ENCODE measurements around the gene FGF18. TPM values are rescaled to one million over a fixed set of nuclear protein-coding genes. Genes with fewer than 3 reads are reported as not detected.

FGF18 gene
- total and polyA plus RNA-seq, 2 experiments from 2014 or later = 0.09 TPM; not detected in 1

DNA sequence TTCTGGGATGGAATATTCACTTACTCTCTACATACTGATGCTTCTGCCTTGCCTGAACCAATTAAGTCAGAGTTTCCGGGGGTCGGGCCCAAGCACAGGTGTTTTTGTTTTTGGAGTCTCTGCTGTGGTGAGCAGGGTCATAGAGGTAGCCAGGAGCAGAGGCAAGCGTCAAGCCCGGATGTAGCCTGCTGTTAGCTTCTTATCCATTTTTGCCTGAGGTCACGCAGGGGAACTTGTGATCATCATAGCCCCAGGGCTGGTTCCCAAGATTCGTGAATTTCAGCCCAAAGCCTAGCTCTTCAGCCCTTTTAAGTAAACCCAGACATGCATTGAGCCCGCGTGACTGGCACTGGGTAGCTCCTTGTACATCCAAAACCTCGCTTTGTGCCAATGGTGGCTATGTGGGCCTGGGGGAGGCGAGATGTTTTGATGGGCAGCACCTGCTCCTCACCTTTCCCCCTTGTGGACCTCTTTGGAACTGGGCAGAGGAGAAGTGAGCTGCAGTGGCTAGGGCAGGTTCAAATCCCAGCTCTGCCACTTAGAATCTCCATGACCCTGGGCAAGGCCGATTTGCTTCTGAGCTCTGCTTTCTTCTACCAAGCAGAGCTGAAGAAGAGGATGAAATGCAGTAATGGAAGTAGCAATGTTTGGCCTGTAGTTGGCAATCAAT, 33.7 kb downstream of the FGF18 start:
- Histone ChIP-seq H3K9me2 (ENCODE audit: insufficient read depth) (no peaks in the 10 kb centered on the region), H4K20me1 (ENCODE audit: insufficient read depth) (no peaks in the 10 kb centered on the region), H3K36me3 (ENCODE audit: low read depth) (no peaks in the 10 kb centered on the region), H3K27me3 (replicated peaks; ENCODE audit: insufficient read depth) (no peaks in the 10 kb centered on the region), H2AFZ (no peak overlapping the region), H3F3A (ENCODE audit: insufficient read depth) (0 out of 2 replicates have a peak, but pooled peaks cover 5% of the 10 kb centered on the region), H3K4me3 (no peak overlapping the region), H3K27ac (no peak overlapping the region), H3K79me2 (ENCODE audit: insufficient read depth) (no peaks in the 10 kb centered on the region), H3K9ac (no peak overlapping the region), H3K4me1 (ENCODE audit: insufficient read depth) (peaks cover 6% of the 10 kb centered on the region; the same call in 1 of the 2 replicates), H3K9me3 (ENCODE audit: low read depth) (no peaks in the 10 kb centered on the region), H3K4me2 (ENCODE audit: unreplicated experiment) (no peak overlapping the region)
- TF ChIP-seq EZH2 (IDR thresholded peaks at IDR 0.05; ENCODE audit: insufficient read depth, poor library complexity, severe bottlenecking) = no peak
- no peak for TF ChIP-seq EZH2phosphoT487 (IDR thresholded peaks at IDR 0.05; ENCODE audit: insufficient read depth, low read depth)
- no peak for DNase-seq
- in situ Hi-C loops (cut with MboI) = no loop called here
- 84 to 86% methylated on average over 11 of the region's 11 CpGs for WGBS, 2 experiments (ENCODE audit: low coverage in 1 of 2, low lambda C conversion rate in 2 of 2, missing lambda C conversion rate in 2 of 2)

DNA sequence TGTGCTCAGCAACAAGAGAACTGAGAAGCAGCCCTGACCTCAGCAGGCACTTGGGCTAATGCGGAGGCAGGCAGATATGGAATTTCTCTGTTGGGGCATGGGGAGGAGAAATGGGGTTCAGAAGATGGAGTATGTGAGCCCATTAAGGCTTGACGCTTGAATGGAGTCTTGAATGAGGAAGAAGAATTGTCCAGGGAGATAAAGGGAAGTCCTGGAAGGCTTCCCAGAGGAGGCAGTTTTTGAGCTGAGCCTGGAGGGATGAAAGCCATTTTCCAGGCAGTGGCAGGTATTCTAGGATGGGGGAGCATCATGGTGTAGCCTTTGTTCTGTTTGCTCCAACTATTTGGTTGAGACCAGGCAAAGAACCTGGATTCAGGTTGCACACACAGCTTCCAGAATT, 34.5 kb downstream of the FGF18 start:
- Histone ChIP-seq H3K9me3 (ENCODE audit: low read depth) (no peaks in the 10 kb centered on the region), H3K36me3 (ENCODE audit: low read depth) (no peaks in the 10 kb centered on the region), H3K27me3 (replicated peaks; ENCODE audit: insufficient read depth) (no peaks in the 10 kb centered on the region), H4K20me1 (ENCODE audit: insufficient read depth) (no peaks in the 10 kb centered on the region), H3K4me3 (no peak overlapping the region), H3F3A (ENCODE audit: insufficient read depth) (0 out of 2 replicates have a peak, but pooled peaks cover 5% of the 10 kb centered on the region), H3K4me1 (ENCODE audit: insufficient read depth) (peaks cover 6% of the 10 kb centered on the region; the same call in 1 of the 2 replicates), H2AFZ (no peak overlapping the region), H3K79me2 (ENCODE audit: insufficient read depth) (no peaks in the 10 kb centered on the region), H3K9ac (no peak overlapping the region), H3K4me2 (ENCODE audit: unreplicated experiment) (no peak overlapping the region), H3K27ac (no peak overlapping the region), H3K9me2 (ENCODE audit: insufficient read depth) (no peaks in the 10 kb centered on the region)
- WGBS, 2 experiments (ENCODE audit: low coverage in 1 of 2, low lambda C conversion rate in 2 of 2, missing lambda C conversion rate in 2 of 2) = 95 to 100% methylated on average over 2 of the region's 2 CpGs
- no peak for DNase-seq
- TF ChIP-seq EZH2phosphoT487 (IDR thresholded peaks at IDR 0.05; ENCODE audit: insufficient read depth, low read depth) (no peak), EZH2 (IDR thresholded peaks at IDR 0.05; ENCODE audit: insufficient read depth, poor library complexity, severe bottlenecking) (no peak)
- in situ Hi-C loops (cut with MboI) = no loop called here

DNA sequence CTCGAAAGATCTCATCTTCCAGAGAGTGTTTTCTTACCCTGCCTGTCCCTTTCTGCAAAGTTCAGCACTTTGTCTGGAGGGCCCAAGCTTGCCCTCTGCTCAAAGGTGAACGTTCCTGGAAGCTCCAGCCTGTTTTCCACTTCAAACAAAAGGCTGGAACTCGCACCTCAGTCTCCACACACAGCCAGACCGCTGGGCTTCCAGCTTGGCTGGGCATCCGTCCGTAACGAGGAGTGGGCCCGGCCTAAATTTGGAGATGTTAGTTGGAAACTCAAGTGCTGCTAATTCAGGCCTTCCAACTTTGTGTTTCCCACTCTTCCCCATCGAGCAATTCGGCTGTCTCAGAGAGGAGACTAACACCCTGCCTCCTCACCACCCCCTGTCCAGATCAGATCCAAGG, 35.1 kb downstream of the FGF18 start:
- no peak overlapping the region for H3K4me2 ChIP-seq (ENCODE audit: unreplicated experiment)
- peaks cover 6% of the 10 kb centered on the region; the same call in 1 of the 2 replicates for H3K4me1 ChIP-seq (ENCODE audit: insufficient read depth)
- H3K79me2 ChIP-seq (ENCODE audit: insufficient read depth) = no peaks in the 10 kb centered on the region
- H2AFZ ChIP-seq = no peak overlapping the region
- H3F3A ChIP-seq (ENCODE audit: insufficient read depth) = 0 out of 2 replicates have a peak, but pooled peaks cover 5% of the 10 kb centered on the region
- H3K36me3 ChIP-seq (ENCODE audit: low read depth) = no peaks in the 10 kb centered on the region
- DNase-seq = no peak
- H3K9ac ChIP-seq = no peak overlapping the region
- H3K4me3 ChIP-seq = no peak overlapping the region
- H3K27me3 ChIP-seq (replicated peaks; ENCODE audit: insufficient read depth) = no peaks in the 10 kb centered on the region
- H4K20me1 ChIP-seq (ENCODE audit: insufficient read depth) = no peaks in the 10 kb centered on the region
- in situ Hi-C loops (cut with MboI) = no loop called here
- WGBS, 2 experiments (ENCODE audit: low coverage in 1 of 2, low lambda C conversion rate in 2 of 2, missing lambda C conversion rate in 2 of 2) = 87 to 90% methylated on average over 10 of the region's 10 CpGs
- H3K27ac ChIP-seq = no peak overlapping the region
- H3K9me3 ChIP-seq (ENCODE audit: low read depth) = no peaks in the 10 kb centered on the region
- TF ChIP-seq EZH2 (IDR thresholded peaks at IDR 0.05; ENCODE audit: insufficient read depth, poor library complexity, severe bottlenecking) = no peak
- TF ChIP-seq EZH2phosphoT487 (IDR thresholded peaks at IDR 0.05; ENCODE audit: insufficient read depth, low read depth) = no peak
- H3K9me2 ChIP-seq (ENCODE audit: insufficient read depth) = no peaks in the 10 kb centered on the region

DNA sequence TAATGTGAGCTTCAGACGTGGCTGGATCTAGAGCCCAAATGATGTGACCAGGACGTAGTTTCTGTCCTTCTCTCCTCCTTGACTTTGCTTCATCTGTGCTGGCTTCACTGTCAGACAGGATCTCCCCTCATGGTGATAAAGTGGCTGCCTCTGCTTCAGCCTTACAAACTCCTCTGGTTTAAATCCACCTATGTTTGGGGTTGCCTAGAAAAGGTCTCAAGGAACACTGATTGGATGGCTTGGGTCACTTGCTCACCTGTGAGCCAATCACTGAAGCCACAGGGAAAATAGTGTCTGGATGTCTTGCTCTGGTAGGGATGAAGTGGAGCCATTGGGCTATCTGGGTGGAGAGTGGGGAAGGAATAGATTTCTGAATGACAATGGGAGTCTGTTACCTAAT, 36.1 kb downstream of the FGF18 start:
- Histone ChIP-seq H3K27me3 (replicated peaks; ENCODE audit: insufficient read depth) (no peaks in the 10 kb centered on the region), H3K27ac (no peak overlapping the region), H3K4me3 (no peak overlapping the region), H3F3A (ENCODE audit: insufficient read depth) (no peaks in the 10 kb centered on the region), H3K79me2 (ENCODE audit: insufficient read depth) (no peaks in the 10 kb centered on the region), H3K9me3 (ENCODE audit: low read depth) (no peaks in the 10 kb centered on the region), H3K9me2 (ENCODE audit: insufficient read depth) (no peaks in the 10 kb centered on the region), H4K20me1 (ENCODE audit: insufficient read depth) (no peaks in the 10 kb centered on the region), H3K4me1 (ENCODE audit: insufficient read depth) (no peaks in the 10 kb centered on the region), H3K36me3 (ENCODE audit: low read depth) (no peaks in the 10 kb centered on the region), H3K4me2 (ENCODE audit: unreplicated experiment) (no peak overlapping the region), H3K9ac (no peak overlapping the region), H2AFZ (no peak overlapping the region)
- 65 to 66% methylated on average over 2 of the region's 2 CpGs for WGBS, 2 experiments (ENCODE audit: low coverage in 1 of 2, low lambda C conversion rate in 2 of 2, missing lambda C conversion rate in 2 of 2)
- in situ Hi-C loops (cut with MboI) = no loop called here
- TF ChIP-seq EZH2 (IDR thresholded peaks at IDR 0.05; ENCODE audit: insufficient read depth, poor library complexity, severe bottlenecking) (no peak), EZH2phosphoT487 (IDR thresholded peaks at IDR 0.05; ENCODE audit: insufficient read depth, low read depth) (no peak)
- no peak for DNase-seq

All from GM23248 (cell line).